Activated naive CD8-positive, alpha-beta T cell treated with anti-CD3 and anti-CD28 coated beads, Interleukin-2, amount 10 ng/mL, durations not matched to agents 7 days and 5 days (primary cell): ENCODE data around the gene CD96. TPM values are rescaled to one million over a fixed set of nuclear protein-coding genes. Genes with fewer than 3 reads are reported as not detected.

ENCODE experiments used
- ATAC-seq: fragments of 150-1000 bp; cut with Tn5 transposase; one replicate; pipeline ENCODE4 v1.10.0; 2021; ENCODE audit warnings: low read depth, moderate library complexity
- POLR2A ChIA-PET: fragments of 350-600 bp; sonication (Branson Sonifier 250); formaldehyde crosslinking; loops from one replicate; lab custom pipeline; 2021; ENCODE audit warnings: antibody characterized with exemption; lab: Charles Lee
- DNase-seq: peaks from one replicate; pipeline ENCODE4 v3.0.0; 2021
- H3K27ac Mint-ChIP-seq: one replicate; pipeline ENCODE4 v1.8.0; 2022; ENCODE audit warnings: mild to moderate bottlenecking, mixed read lengths
- H3K27me3 Mint-ChIP-seq: one replicate; pipeline ENCODE4 v1.8.0; 2022; ENCODE audit warnings: mild to moderate bottlenecking, moderate library complexity, mixed read lengths
- H3K36me3 Mint-ChIP-seq: one replicate; pipeline ENCODE4 v1.8.0; 2021; ENCODE audit warnings: mild to moderate bottlenecking, mixed read lengths
- H3K4me1 Mint-ChIP-seq: one replicate; pipeline ENCODE4 v1.8.0; 2021; ENCODE audit warnings: mixed read lengths
- H3K4me3 Mint-ChIP-seq: one replicate; pipeline ENCODE4 v1.8.0; 2022; ENCODE audit warnings: mild to moderate bottlenecking, moderate library complexity, mixed read lengths
- H3K9me3 Mint-ChIP-seq: one replicate; pipeline ENCODE4 v1.8.0; 2021; ENCODE audit warnings: mixed read lengths
- total RNA-seq, 2 experiments: library from RNA; stranded (reverse); gene quantifications; one replicate each; pipeline ENCODE4 v1.2.3, GENCODE V29; 2021

Gene CD96
- total RNA-seq, 2 experiments from 2014 or later: 375 to 379 TPM

DNA sequence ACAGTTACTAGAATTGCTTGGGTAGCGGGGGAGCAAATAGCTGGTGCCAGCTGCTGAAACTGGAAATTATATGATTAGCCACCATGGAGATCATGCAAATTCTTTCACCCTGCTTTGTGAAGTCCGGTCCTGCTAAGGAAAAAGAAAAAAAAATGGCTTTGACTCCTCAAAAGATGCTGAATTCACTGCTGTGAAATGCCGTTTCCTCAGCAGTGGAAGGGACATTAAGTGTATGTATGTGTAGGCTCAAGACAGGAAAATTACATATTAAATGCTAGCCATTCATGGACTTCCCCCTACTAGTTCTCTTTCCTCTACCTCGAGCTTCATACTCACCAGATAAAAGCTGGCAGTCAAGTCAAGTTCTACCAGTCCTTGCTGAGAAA, 135.0 kb downstream of the CD96 start:
- H3K4me3 Mint-ChIP-seq: peak overlapping the region; percentile 97
- peak overlapping the region; percentile 99 for H3K27ac Mint-ChIP-seq
- peaks cover 28% of the 10 kb centered on the region for H3K36me3 Mint-ChIP-seq
- POLR2A ChIA-PET: interaction anchor here (0.7 to 1.8 kb wide), 2 partner anchors 10 to 131 kb away, joined by 3 to 10 read pairs; no protein-coding TSS in a partner anchor
- no peaks in the 10 kb centered on the region for H3K27me3 Mint-ChIP-seq
- ATAC-seq: no peak
- no peaks in the 10 kb centered on the region for H3K9me3 Mint-ChIP-seq
- H3K4me1 Mint-ChIP-seq: peaks cover 63% of the 10 kb centered on the region
- DNase-seq: no peak

DNA sequence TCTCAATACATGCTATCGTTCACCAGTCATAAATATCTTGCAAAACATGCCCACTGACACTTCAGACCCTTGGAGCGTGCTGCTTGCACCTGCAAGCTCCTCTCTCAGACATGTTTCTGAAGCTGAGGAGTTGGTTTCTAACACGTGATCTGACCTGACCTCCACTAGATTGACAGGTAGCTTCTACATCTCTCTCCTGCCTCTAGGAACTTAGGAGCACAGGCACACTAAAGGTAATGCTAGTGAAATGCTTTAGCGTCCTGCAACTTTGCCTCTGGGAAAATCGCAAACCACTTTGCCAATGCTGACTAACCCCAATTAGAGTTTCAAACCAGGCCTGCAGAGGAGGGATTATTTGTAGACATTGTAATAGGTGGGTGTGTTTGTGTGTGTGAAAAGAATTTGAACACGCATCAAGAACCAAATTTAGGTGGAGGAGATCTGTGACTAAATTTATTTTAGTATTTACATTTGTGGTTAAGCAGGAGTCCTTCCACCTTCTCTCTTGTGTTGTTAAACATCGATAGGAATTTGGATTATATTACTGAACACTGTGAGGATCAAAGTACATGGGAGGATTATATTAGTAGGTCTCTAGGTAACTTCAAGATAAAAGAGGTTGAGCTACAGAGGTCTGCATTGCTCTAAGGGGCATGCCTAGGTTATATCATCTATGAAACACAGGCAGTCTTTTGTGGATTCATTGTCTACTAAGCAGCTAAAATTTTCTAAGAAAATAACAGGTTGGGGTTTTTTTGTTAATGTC, 139.8 kb downstream of the CD96 start:
- Mint-ChIP-seq H3K36me3 (peaks cover 40% of the 10 kb centered on the region), H3K27me3 (no peaks in the 10 kb centered on the region), H3K4me3 (no peak overlapping the region), H3K9me3 (peaks cover 2% of the 10 kb centered on the region), H3K27ac (peak overlapping the region; percentile 7), H3K4me1 (peaks cover 50% of the 10 kb centered on the region)
- POLR2A ChIA-PET: no interaction called here
- ATAC-seq (no peak), DNase-seq (no peak)

DNA sequence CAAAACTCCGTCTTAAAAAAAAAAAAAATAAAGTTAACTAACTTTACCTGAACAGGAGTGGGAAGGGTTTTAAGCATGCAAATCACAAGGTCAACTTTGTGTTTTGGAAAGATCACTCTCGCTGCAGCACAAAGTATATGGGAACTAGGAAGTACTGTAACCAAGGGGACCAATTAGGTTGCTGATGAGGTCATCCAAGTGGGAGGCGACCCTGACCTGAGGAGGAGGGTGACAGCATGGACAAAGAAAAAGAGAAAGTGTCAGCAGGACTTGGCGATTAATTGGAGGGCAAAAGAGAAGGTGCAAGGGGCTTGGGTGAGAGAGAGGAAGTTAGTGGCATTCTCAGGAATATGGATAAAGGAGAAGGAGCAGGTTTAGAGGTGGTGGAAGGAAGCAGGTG, 142.6 kb downstream of the CD96 start:
- Mint-ChIP-seq H3K4me3 (no peak overlapping the region), H3K36me3 (peaks cover 37% of the 10 kb centered on the region), H3K27me3 (no peaks in the 10 kb centered on the region), H3K27ac (no peak overlapping the region), H3K4me1 (peaks cover 41% of the 10 kb centered on the region), H3K9me3 (peaks cover 2% of the 10 kb centered on the region)
- DNase-seq (no peak), ATAC-seq (no peak)
- POLR2A ChIA-PET: interaction anchor here (0.7 kb wide), 1 partner anchor 41 kb away, joined by 5 read pairs; no protein-coding TSS in a partner anchor

DNA sequence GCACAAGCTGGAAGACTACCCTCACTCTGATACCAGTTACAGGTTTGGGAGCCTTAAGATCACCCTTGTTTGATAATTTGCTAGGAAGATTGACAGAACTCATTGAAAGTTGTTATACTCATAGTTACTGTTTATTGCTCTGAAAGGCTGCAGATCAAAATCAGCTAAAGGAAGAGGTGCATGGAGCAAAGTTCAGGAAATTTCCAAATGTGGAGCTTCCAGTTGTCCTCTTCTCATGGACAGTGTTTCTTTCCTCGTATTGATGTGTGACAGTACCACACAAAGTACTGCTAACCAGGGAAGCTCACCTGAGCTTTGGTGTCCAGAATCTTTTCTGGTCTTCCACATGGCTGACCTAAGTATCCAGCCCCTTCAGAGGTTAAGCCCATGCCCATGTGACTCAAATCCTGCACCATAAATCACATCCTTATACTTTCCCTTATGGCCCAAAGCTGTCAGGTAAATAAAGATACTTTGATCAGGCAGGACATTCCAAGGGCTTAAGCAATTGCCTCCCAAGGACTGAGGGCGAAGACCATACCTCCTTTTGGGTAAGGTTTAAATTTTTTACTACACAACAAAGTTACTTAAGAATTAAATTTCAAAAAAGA, 146.3 kb downstream of the CD96 start:
- peaks cover 37% of the 10 kb centered on the region for H3K4me1 Mint-ChIP-seq
- DNase-seq: no peak
- no peaks in the 10 kb centered on the region for H3K27me3 Mint-ChIP-seq
- no peak for ATAC-seq
- no peak overlapping the region for H3K27ac Mint-ChIP-seq
- POLR2A ChIA-PET: no interaction called here
- peaks cover 17% of the 10 kb centered on the region for H3K36me3 Mint-ChIP-seq
- peaks cover 2% of the 10 kb centered on the region for H3K9me3 Mint-ChIP-seq
- H3K4me3 Mint-ChIP-seq: no peak overlapping the region

DNA sequence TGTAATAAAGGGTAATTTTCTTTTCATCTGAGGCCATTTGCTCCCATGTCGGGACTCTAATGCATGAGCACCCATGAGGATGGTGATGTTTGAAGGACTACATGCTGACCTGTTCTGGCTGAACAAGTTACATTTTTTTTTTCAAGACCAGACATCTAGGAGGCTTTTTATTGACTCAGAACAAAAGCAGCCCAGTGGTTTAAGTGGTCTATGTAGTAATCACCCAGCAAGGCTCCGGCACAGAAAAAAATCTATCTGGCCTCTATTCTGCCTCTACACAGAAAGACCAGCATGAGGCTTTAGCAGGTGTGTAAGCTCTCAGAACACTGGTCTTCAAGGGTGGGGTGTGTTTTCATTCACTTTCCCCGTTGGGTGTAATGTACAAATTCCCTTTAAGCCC, 148.2 kb downstream of the CD96 start:
- ATAC-seq: peak; percentile 81

DNA sequence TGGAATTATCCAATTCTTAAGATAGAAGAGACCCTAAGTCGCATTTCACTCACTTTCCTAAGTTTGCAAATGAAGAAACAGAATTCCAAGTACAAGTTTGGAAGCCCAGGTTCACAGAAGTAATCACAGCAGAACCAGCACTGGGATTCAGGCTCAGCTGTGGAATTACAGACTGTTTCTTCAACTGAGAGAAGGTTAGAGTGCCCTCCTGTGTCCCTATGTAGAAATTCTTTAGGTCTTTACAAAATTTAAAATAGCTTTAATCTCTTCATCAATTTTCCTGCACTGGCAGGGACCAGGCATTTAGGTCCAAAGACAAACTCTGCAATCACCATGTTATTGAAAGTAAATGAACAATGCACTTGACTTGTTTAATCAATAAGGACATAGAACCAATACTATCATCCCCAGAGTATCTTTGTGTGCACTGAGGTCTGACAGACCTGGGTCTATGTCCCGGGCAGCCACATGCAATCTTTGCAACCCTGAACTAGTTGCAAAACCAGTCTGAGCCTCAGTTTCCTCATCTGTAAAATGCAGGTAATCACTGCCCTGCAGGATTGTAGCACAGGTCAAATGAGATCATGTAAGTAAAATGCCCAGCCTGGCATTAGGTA, 149.4 kb downstream of the CD96 start:
- Mint-ChIP-seq H3K27me3 (no peaks in the 10 kb centered on the region), H3K4me1 (peaks cover 48% of the 10 kb centered on the region), H3K9me3 (no peaks in the 10 kb centered on the region), H3K36me3 (peaks cover 12% of the 10 kb centered on the region), H3K27ac (peak overlapping the region; percentile 28), H3K4me3 (peak overlapping the region; percentile 15)
- peak; percentile 36 for ATAC-seq
- no peak for DNase-seq
- POLR2A ChIA-PET: interaction anchor here (1.2 to 1.7 kb wide), 4 partner anchors 22 to 288 kb away, joined by 3 to 5 read pairs (median 4); partner anchors contain the start of gene ABHD10

More for the DNA sequence above, 148.2 kb downstream of the CD96 start:
- Mint-ChIP-seq H3K27ac (peak overlapping the region; percentile 62), H3K9me3 (no peaks in the 10 kb centered on the region), H3K4me3 (peak overlapping the region; percentile 34), H3K27me3 (no peaks in the 10 kb centered on the region), H3K4me1 (peaks cover 40% of the 10 kb centered on the region), H3K36me3 (peaks cover 12% of the 10 kb centered on the region)
- POLR2A ChIA-PET: interaction anchor here (1.7 kb wide), 1 partner anchor 21 kb away, joined by 5 read pairs; no protein-coding TSS in a partner anchor
- DNase-seq: no peak

DNA sequence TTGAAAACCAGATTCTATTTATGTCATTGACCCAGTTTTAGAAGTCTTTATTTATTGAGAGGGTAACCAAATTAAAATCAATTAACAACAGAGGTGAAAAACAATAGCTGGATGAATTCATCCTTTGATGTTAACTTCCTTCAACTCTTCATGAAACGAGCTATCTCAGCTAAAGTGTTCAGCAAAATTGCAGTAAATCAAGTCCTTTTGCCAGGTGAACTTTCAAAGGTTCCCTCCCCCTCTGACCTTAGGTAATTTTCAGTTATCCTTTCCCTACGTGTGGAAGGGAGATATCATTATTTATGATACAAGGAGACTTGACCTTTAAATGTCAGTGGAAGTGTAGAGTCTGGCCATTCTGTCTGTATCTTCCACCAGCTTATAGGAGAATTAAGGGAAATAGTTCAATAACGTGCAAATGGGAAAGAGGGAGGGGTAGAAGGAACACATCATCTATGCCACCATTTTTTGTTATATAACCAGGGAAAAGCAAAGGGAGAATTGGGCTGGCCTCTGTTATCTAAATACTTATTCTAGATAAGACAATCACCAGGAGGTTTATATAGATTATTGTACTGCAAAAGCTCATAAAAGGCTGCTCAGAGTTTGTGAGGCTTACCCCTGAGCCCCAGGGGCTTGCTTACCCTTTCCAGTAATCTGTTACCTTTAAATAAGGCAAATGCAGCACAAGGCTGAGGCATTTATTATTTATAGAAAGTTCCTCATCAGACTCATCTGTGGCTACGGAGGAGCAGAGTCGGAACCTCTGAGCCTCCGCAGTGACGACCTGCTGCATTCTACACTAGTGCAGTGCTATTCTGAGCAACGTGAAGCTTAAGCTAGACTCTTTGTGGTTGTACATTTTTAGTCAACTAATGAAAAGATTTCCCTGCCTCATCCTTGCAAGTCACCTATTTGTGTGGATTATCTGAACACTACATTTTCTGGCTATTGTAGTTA, 150.9 kb downstream of the CD96 start:
- Mint-ChIP-seq H3K9me3 (no peaks in the 10 kb centered on the region), H3K27me3 (no peaks in the 10 kb centered on the region), H3K4me3 (no peak overlapping the region), H3K4me1 (peaks cover 47% of the 10 kb centered on the region), H3K27ac (peak overlapping the region; percentile 66), H3K36me3 (peaks cover 6% of the 10 kb centered on the region)
- POLR2A ChIA-PET: interaction anchor here (1.3 kb wide), 1 partner anchor 21 kb away, joined by 4 read pairs; no protein-coding TSS in a partner anchor
- DNase-seq (no peak), ATAC-seq (no peak)

DNA sequence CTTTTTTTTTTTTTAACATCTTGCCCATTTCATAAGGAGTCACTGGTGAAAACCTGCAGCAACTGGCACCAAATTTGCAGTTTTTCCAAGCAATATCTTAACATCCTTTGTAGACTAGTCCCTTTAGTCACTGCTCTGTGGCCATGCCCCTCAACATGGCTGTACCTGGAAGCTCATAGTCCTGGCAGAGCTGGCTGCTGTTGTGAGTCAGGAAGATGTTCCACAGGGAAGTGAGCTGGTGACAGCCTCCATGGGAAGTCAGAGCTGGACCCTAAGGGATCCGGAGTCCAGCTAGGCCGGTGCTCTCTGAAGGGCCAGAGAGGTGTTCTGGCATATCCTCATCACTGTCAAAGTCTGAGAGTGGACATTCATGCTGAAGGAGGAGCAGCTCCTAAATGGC, 152.5 kb downstream of the CD96 start:
- POLR2A ChIA-PET: interaction anchor here (1.5 kb wide), 1 partner anchor 166 kb away, joined by 3 read pairs; no protein-coding TSS in a partner anchor
- Mint-ChIP-seq H3K4me3 (no peak overlapping the region), H3K4me1 (peaks cover 50% of the 10 kb centered on the region), H3K36me3 (peaks cover 8% of the 10 kb centered on the region), H3K9me3 (no peaks in the 10 kb centered on the region), H3K27ac (no peak overlapping the region), H3K27me3 (no peaks in the 10 kb centered on the region)
- no peak for DNase-seq
- ATAC-seq: no peak

DNA sequence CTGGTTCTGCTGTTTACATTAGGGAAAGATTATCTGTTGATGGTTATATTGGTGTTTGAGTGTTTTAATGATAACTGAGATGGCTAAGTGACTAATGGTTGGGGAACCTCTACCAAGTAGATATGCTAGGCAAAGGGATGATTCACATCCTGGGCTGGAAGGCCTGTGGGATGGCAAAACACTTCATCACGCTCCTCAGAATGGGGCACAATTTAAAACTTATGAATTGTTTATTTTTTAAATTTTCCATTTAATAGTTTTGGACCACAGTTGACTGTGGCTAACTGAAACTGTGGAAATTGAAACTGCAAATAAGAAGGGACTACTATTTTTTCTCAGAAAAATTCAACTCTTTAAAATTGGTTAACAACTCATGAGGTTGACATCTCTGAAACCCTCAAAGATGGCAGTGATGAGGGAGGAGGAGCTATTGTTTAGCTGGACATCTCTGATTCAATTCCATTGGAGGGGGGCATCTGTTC, 153.7 kb downstream of the CD96 start:
- Mint-ChIP-seq H3K36me3 (peaks cover 10% of the 10 kb centered on the region), H3K4me3 (peak overlapping the region; percentile 42), H3K4me1 (peaks cover 52% of the 10 kb centered on the region), H3K27me3 (no peaks in the 10 kb centered on the region), H3K9me3 (no peaks in the 10 kb centered on the region), H3K27ac (peak overlapping the region; percentile 59)
- ATAC-seq (peak; percentile 46), DNase-seq (no peak)
- POLR2A ChIA-PET: interaction anchor here (1.8 kb wide), 1 partner anchor 23 kb away, joined by 6 read pairs; no protein-coding TSS in a partner anchor

DNA sequence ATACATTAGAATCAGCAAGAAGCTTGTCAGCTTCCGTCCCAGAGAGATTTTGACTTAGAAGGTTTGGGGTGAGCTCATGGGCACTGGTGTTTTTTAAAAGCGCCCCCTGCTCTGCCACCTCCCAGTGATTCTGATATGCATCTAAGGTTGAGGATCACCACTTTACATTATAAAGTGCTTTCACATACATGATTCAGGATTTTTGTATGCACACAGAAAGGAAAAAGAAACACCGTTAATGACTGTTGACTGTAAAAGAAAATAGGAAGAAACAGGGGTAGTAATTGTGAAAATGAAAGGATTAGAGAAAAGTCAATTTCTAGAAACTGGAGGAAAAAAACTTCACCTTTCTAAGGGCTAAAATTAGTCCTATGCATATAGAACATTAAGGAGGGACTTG, 158.1 kb downstream of the CD96 start:
- H3K36me3 Mint-ChIP-seq: peaks cover 11% of the 10 kb centered on the region
- POLR2A ChIA-PET: interaction anchor here (1.2 kb wide), 1 partner anchor 280 kb away, joined by 4 read pairs; no protein-coding TSS in a partner anchor

DNA sequence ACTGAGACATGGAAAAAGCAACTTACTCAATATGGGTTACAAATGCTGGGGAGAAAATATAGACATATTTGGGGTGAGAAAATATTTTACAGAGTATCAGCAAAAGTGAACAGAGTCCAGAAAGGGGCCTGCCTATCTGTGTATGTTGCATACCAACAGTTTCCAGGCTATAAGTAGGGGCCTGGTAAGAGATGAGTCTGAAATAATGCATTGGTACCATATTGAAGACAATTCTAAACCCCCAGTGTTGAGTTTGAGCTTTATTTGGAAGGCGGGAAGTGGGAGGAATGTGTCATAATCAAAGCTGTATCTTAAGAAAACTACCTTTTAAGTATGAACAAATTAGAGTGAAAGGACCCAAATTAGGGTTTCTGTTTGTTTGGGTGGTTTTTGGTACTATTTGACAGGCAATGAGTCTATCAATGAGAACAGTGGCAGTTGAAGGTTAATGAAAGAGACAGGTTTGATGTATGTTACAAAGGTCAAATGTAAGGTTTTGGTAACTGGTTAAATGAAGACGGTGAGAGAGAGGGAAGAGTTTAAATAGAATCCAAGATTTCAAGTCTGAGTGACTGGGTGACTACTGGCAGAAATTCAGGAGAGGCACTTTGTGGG, 159.4 kb downstream of the CD96 start:
- DNase-seq (no peak), ATAC-seq (no peak)
- no peak overlapping the region for H3K4me3 Mint-ChIP-seq
- H3K9me3 Mint-ChIP-seq: peaks cover 2% of the 10 kb centered on the region
- POLR2A ChIA-PET: interaction anchor here (0.5 kb wide), 1 partner anchor 317 kb away, joined by 3 read pairs; no protein-coding TSS in a partner anchor
- peaks cover 19% of the 10 kb centered on the region for H3K36me3 Mint-ChIP-seq
- H3K4me1 Mint-ChIP-seq: peaks cover 39% of the 10 kb centered on the region
- H3K27me3 Mint-ChIP-seq: no peaks in the 10 kb centered on the region
- H3K27ac Mint-ChIP-seq: no peak overlapping the region

More for the DNA sequence above, 158.1 kb downstream of the CD96 start:
- Mint-ChIP-seq H3K9me3 (no peaks in the 10 kb centered on the region), H3K27me3 (no peaks in the 10 kb centered on the region), H3K27ac (peak overlapping the region; percentile 77), H3K4me1 (peaks cover 44% of the 10 kb centered on the region), H3K4me3 (peak overlapping the region; percentile 66)
- peak; percentile 29 for ATAC-seq
- no peak for DNase-seq
